HT-29 (cell line): ENCODE measurements around the gene BTBD7. TPM values are rescaled to one million over a fixed set of nuclear protein-coding genes. Genes with fewer than 3 reads are reported as not detected.
"Not testable (repeated sequence)": the region's sequence is repeated elsewhere in the genome, so short reads cannot be mapped to it uniquely, and the experiment has no call there.

Source experiments
- DNase-seq: peaks from one replicate; pipeline ENCODE4 v3.0.0-alpha.2; 2015; ENCODE audit warnings: low spot score
- total RNA-seq: library from RNA; depleted of rRNA; stranded (reverse); fragments of >200 nt; shearing (Covaris generic); gene quantifications from 2 replicates; pipeline ENCODE4 v1.2.3, GENCODE V29; 2014; rRNA removed

BTBD7 gene
- 7.3 and 9.4 TPM in 2 replicates for total RNA-seq

GRCh38 chr14:93332853-93333630 lies at the start of gene BTBD7:
Gene BTBD7, minus strand, starts transcription at chr14:93333036. Its CDS starts 36,985 bp downstream, at chr14:93296051.
- DNase-seq: peak; percentile 91

GRCh38 chr14:93381644-93382043 lies 48.8 kb upstream of the BTBD7 start:
- no peak for DNase-seq

GRCh38 chr14:93379831-93380230 lies 47.0 kb upstream of the BTBD7 start:
- no peak for DNase-seq

GRCh38 chr14:93375673-93376156 lies 42.9 kb upstream of the BTBD7 start:
- no peak for DNase-seq

- DNase-seq: no peak
Measured at GRCh38 chr14:93369713-93370266, 37.0 kb upstream of the BTBD7 start.

- no peak for DNase-seq
Measured at GRCh38 chr14:93368996-93369712, 36.3 kb upstream of the BTBD7 start.

- DNase-seq: not testable (repeated sequence)
Measured at GRCh38 chr14:93354873-93355272, 22.0 kb upstream of the BTBD7 start.

- no peak for DNase-seq
Measured at GRCh38 chr14:93348292-93348691, 15.5 kb upstream of the BTBD7 start.

GRCh38 chr14:93347850-93348249 lies 15.0 kb upstream of the BTBD7 start:
- no peak for DNase-seq

- DNase-seq: no peak
Measured at GRCh38 chr14:93346926-93347721, 14.3 kb upstream of the BTBD7 start, which contains the start of gene COX8C. Gene COX8C, plus strand, starts transcription at chr14:93347182. Its CDS starts 87 bp downstream, at chr14:93347269.

- DNase-seq: no peak
Measured at GRCh38 chr14:93343797-93344196, 11.0 kb upstream of the BTBD7 start.

GRCh38 chr14:93343266-93343665 lies 10.4 kb upstream of the BTBD7 start:
- no peak for DNase-seq

GRCh38 chr14:93337884-93338283 lies 5.0 kb upstream of the BTBD7 start:
- DNase-seq: no peak

GRCh38 chr14:93337143-93337753 lies 4.4 kb upstream of the BTBD7 start:
- DNase-seq: no peak

GRCh38 chr14:93333631-93334103 lies 831 bp upstream of the BTBD7 start:
- DNase-seq: no peak

- peak; percentile 43 for DNase-seq
Measured at GRCh38 chr14:93332397-93332852, 411 bp downstream of the BTBD7 start.

GRCh38 chr14:93331728-93332396 lies 974 bp downstream of the BTBD7 start:
- peak; percentile 24 for DNase-seq

- peak; percentile 7 for DNase-seq
Measured at GRCh38 chr14:93331002-93331727, 1.7 kb downstream of the BTBD7 start.

GRCh38 chr14:93330609-93331000 lies 2.2 kb downstream of the BTBD7 start:
- no peak for DNase-seq
